Measurements from ENCODE around the gene SEC23IP. TPM values are rescaled to one million over a fixed set of nuclear protein-coding genes. Genes with fewer than 3 reads are reported as not detected.

The SEC23IP gene
- total RNA-seq, 2 donors from 2014 or later, result 54.9 to 57.3 TPM

- Histone ChIP-seq H3K9ac (ENCODE audit: low read depth in 2 of 2, low read length in 2 of 2) (no peak overlapping the region), H3K36me3 (no peaks in the 10 kb centered on the region)
- no peak for TF ChIP-seq CTCF (IDR thresholded peaks at IDR 0.05)
Measured at GRCh38 chr10:119991066-119991465, 98.5 kb downstream of the SEC23IP start.

GRCh38 chr10:119991816-119992215 is 99.3 kb downstream of the SEC23IP start:
- no peak overlapping the region for H3K27ac ChIP-seq
- no peaks in the 10 kb centered on the region for H3K27me3 ChIP-seq
- no peaks in the 10 kb centered on the region for H3K9me3 ChIP-seq
- no peak for DNase-seq
- TF ChIP-seq CTCF (IDR thresholded peaks at IDR 0.05), result no peak
- no peak overlapping the region for H3K4me3 ChIP-seq
- intact Hi-C loops (cut with DNase I), result no loop called here
- no peaks in the 10 kb centered on the region for H3K4me1 ChIP-seq
- H3K9ac ChIP-seq (ENCODE audit: low read depth in 2 of 2, low read length in 2 of 2), result no peak overlapping the region
- no peaks in the 10 kb centered on the region for H3K36me3 ChIP-seq

More at GRCh38 chr10:119991066-119991465, 98.5 kb downstream of the SEC23IP start:
- no peaks in the 10 kb centered on the region for H3K27me3 ChIP-seq
- H3K4me3 ChIP-seq, result no peak overlapping the region
- intact Hi-C loops (cut with DNase I), result no loop called here
- H3K4me1 ChIP-seq, result no peaks in the 10 kb centered on the region
- H3K27ac ChIP-seq, result no peak overlapping the region
- DNase-seq, result no peak
- no peaks in the 10 kb centered on the region for H3K9me3 ChIP-seq

Small RNAs within 50 kb of the gene (microRNA-seq; reads per million reads assigned to microRNA genes)
- gene MIR4682, result not detected

Other genes with a start within 250 kb of the SEC23IP start
- 10 to 100 TPM; 30.4 to 48.9 TPM for gene BAG3, start 241.3 kb upstream of the SEC23IP start, total RNA-seq
- 10 to 100 TPM; 12.6 to 15.6 TPM for gene INPP5F, start 166.7 kb upstream of the SEC23IP start, total RNA-seq
- gene MCMBP, start 19.9 kb upstream of the SEC23IP start, total RNA-seq, result 10 to 100 TPM; 46.7 to 56.4 TPM